B cell (primary cell): ENCODE data around the gene FBXL4. TPM values are rescaled to one million over a fixed set of nuclear protein-coding genes. Genes with fewer than 3 reads are reported as not detected.

ENCODE experiments used
- ATAC-seq: fragments of 200-7000 bp; cut with Tn5 transposase; one replicate; pipeline ENCODE4 v1.10.0; 2021; ENCODE audit warnings: low read depth, mild to moderate bottlenecking, moderate number of reproducible peaks, moderate library complexity
- CTCF ChIA-PET: fragments of 350-600 bp; sonication (Branson Sonifier 250); formaldehyde crosslinking; loops from one replicate; lab custom pipeline; 2021; ENCODE audit warnings: antibody characterized with exemption, inconsistent platforms; lab: Charles Lee
- POLR2A ChIA-PET: fragments of 350-600 bp; sonication (Branson Sonifier 250); formaldehyde crosslinking; loops from one replicate; lab custom pipeline; 2021; ENCODE audit warnings: antibody characterized with exemption; lab: Charles Lee
- DNase-seq: peaks from one replicate; pipeline ENCODE4 v3.0.0; 2013
- H2AFZ ChIP-seq: 2 replicates; pipeline ENCODE4 v1.6.1; 2012; ENCODE audit warnings: mild to moderate bottlenecking, low read depth, low read length; ENCODE audit not compliant: insufficient read depth, poor library complexity, severe bottlenecking
- H3K27ac ChIP-seq, 2 donors: 1 replicate in 1 of 2; 2 replicates in 1 of 2; pipeline ENCODE4 v1.5.1; 2012 to 2013; ENCODE audit warnings: low read length in 2 of 2, mild to moderate bottlenecking in 2 of 2, moderate library complexity in 1 of 2
- H3K27me3 ChIP-seq, 4 experiments: fragments of 200-600 bp in 1 of 4; sonication (generic) in 1 of 4; replicated peaks in 1 of 4; 1 replicate in 2 of 4; 2 replicates in 2 of 4; pipeline versions ENCODE4 v1.6.1 to v1.7.0; 2013 to 2016; ENCODE audit warnings: low read length in 3 of 4, mild to moderate bottlenecking in 2 of 4, mixed read lengths in 1 of 4, moderate library complexity in 1 of 4; ENCODE audit not compliant: insufficient read depth in 4 of 4, control insufficient read depth in 3 of 4; ENCODE audit errors: control extremely low read depth in 1 of 4
- H3K36me3 ChIP-seq, 2 experiments: replicated peaks in 1 of 2; 1 replicate in 1 of 2; 2 replicates in 1 of 2; pipeline versions ENCODE4 v1.6.1 to v1.7.1; 2013; ENCODE audit warnings: low read length in 1 of 2; ENCODE audit not compliant: insufficient read depth in 2 of 2, control insufficient read depth in 1 of 2; ENCODE audit errors: control extremely low read depth in 1 of 2, extremely low read depth in 1 of 2
- H3K4me1 ChIP-seq, 2 donors: fragments of 200-600 bp in 1 of 2; sonication (generic) in 1 of 2; 1 replicate in 1 of 2; 2 replicates in 1 of 2; pipeline versions ENCODE4 v1.5.1 to v1.6.1; 2013 to 2017; ENCODE audit warnings: low read length in 2 of 2; ENCODE audit not compliant: control insufficient read depth in 2 of 2, insufficient read depth in 2 of 2
- H3K4me2 ChIP-seq: replicated peaks from 2 replicates; pipeline ENCODE3; 2012; ENCODE audit warnings: mild to moderate bottlenecking, low read depth, low read length; ENCODE audit not compliant: poor library complexity, severe bottlenecking
- H3K4me3 ChIP-seq, 5 experiments: fragments of 200-600 bp in 1 of 5; sonication (generic) in 1 of 5; 1 replicate in 3 of 5; 2 replicates in 2 of 5; pipeline versions ENCODE4 v1.5.1 to v1.7.0; 2011 to 2016; ENCODE audit warnings: low read length in 4 of 5, mild to moderate bottlenecking in 4 of 5, low read depth in 2 of 5, control low read depth in 1 of 5, moderate library complexity in 1 of 5; ENCODE audit not compliant: insufficient read depth in 1 of 5; ENCODE audit errors: control extremely low read depth in 1 of 5, extremely low read depth in 1 of 5
- H3K79me2 ChIP-seq: fragments of 200-600 bp; sonication (generic); one replicate; pipeline ENCODE4 v1.6.0; 2016; ENCODE audit warnings: low read length; ENCODE audit not compliant: control insufficient read depth, insufficient read depth
- H3K9ac ChIP-seq: fragments of 200-600 bp; sonication (generic); 2 replicates; pipeline ENCODE4 v1.6.1; 2017; ENCODE audit warnings: mild to moderate bottlenecking, low read length, moderate library complexity
- H3K9me3 ChIP-seq, 3 donors: one replicate each; pipeline versions ENCODE4 v1.6.1 to v1.7.1; 2013; ENCODE audit warnings: low read length in 2 of 3; ENCODE audit not compliant: control insufficient read depth in 2 of 3, insufficient read depth in 1 of 3; ENCODE audit errors: control extremely low read depth in 1 of 3
- H4K20me1 ChIP-seq: 2 replicates; pipeline ENCODE4 v1.6.0; 2012; ENCODE audit warnings: mild to moderate bottlenecking, low read length; ENCODE audit not compliant: insufficient read depth, control insufficient read depth, poor library complexity, severe bottlenecking
- H3K27ac Mint-ChIP-seq: one replicate; pipeline ENCODE4 v1.8.0; 2021; ENCODE audit warnings: mixed read lengths
- H3K27me3 Mint-ChIP-seq: one replicate; pipeline ENCODE4 v1.8.0; 2021; ENCODE audit warnings: mixed read lengths
- H3K4me1 Mint-ChIP-seq: one replicate; pipeline ENCODE4 v1.8.0; 2021; ENCODE audit warnings: mixed read lengths
- H3K4me3 Mint-ChIP-seq: one replicate; pipeline ENCODE4 v1.8.0; 2021; ENCODE audit warnings: mixed read lengths
- H3K9me3 Mint-ChIP-seq: one replicate; pipeline ENCODE4 v1.8.0; 2022; ENCODE audit warnings: mixed read lengths; ENCODE audit not compliant: insufficient read depth
- CTCF ChIP-seq: fragments of 200-600 bp; IDR thresholded peaks from one replicate; pipeline ENCODE4 v1.8.0; 2022; ENCODE audit warnings: antibody characterized with exemption, mild to moderate bottlenecking
- EZH2 ChIP-seq: IDR thresholded peaks from 2 replicates; pipeline ENCODE4 v1.6.1; 2012; ENCODE audit warnings: borderline replicate concordance, low read depth, mild to moderate bottlenecking, moderate library complexity, low read length; ENCODE audit not compliant: insufficient read depth, poor library complexity, severe bottlenecking
- WGBS: methylation state at CpG from one replicate; pipeline ENCODE4 v1.1.5; 2013; ENCODE audit warnings: missing lambda C conversion rate; ENCODE audit not compliant: insufficient coverage; 5-methylcytosine and 5-hydroxymethylcytosine counted together
- intact Hi-C: fragments of 100-400 bp; cut with micrococcal nuclease; formaldehyde crosslinking; loops from one replicate; pipeline ENCODE4 v1.10.0; 2022
- polyA plus RNA-seq: library from polyadenylated mRNA; depleted of rRNA; stranded (reverse); fragments of >200 nt; gene quantifications from 2 replicates; pipeline ENCODE4 v1.2.3, GENCODE V29; 2012
- total RNA-seq, 2 donors: library from RNA; stranded (reverse); fragments of 120-200 nt in 1 of 2; gene quantifications; 1 replicate in 1 of 2; 2 replicates in 1 of 2; pipeline versions ENCODE4 v1.2.3 to v1.2.4, GENCODE V29; 2013 to 2022

The FBXL4 gene
- total and polyA plus RNA-seq, 2 donors (not counting 1 experiment from before 2014, with no cell fraction given): 9.2 to 22.0 TPM

DNA sequence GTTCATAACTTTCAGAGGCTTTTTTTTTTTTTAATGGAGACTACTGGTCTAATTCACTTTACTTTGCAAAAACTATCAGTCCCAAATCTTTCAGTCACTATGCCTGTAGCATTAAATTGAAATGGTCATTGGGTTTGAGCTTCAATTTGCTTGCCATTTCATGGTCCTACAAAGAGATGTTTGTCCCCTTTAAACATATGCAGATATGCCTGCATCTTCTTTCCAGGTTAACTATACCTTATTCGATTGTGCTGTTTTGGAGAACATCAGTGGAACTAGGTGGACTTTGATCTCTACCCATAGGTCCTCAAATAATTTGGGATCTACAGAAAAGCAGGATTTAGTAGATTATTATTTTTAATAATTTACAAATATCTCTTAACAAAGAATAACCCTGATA, 108.8 kb downstream of the FBXL4 start:
- TF ChIP-seq CTCF (no peak), EZH2 (no peak)
- intact Hi-C loops: loop anchor here (10.0 kb wide), 1 partner anchor 1914 kb away; the partner anchor contains the start of gene KLHL32
- H3K27me3 ChIP-seq: peaks cover 1 to 76% (median 72%) of the 10 kb centered on the region in 4 experiments

GRCh38 chr6:98838032-98838431, 109.7 kb downstream of the FBXL4 start:
- POLR2A ChIA-PET: no interaction called here
- H3K9ac ChIP-seq: no peak overlapping the region

More for the DNA sequence above, 108.8 kb downstream of the FBXL4 start:
- peaks cover 28 to 45% of the 10 kb centered on the region in 2 donors for H3K4me1 ChIP-seq
- WGBS: no CpG with 5 or more reads among the region's 1 CpG
- no peak overlapping the region for H3K4me3 ChIP-seq
- no peak for ATAC-seq
- H3K9me3 ChIP-seq: peaks cover 0 to 28% (median 0%) of the 10 kb centered on the region in 3 donors
- H3K4me3 Mint-ChIP-seq: no peak overlapping the region
- CTCF ChIA-PET: no interaction called here
- H3K4me1 Mint-ChIP-seq: peaks cover 23% of the 10 kb centered on the region
- no peaks in the 10 kb centered on the region for H3K36me3 ChIP-seq
- H3K4me2 ChIP-seq: no peak overlapping the region
- H4K20me1 ChIP-seq: no peaks in the 10 kb centered on the region
- H3K27ac ChIP-seq: no peak overlapping the region
- no peak overlapping the region for H3K27ac Mint-ChIP-seq
- POLR2A ChIA-PET: no interaction called here
- H3K27me3 Mint-ChIP-seq: peaks cover 74% of the 10 kb centered on the region
- H3K9me3 Mint-ChIP-seq: no peaks in the 10 kb centered on the region
- no peak for DNase-seq
- H3K79me2 ChIP-seq: no peaks in the 10 kb centered on the region
- H3K9ac ChIP-seq: no peak overlapping the region
- no peak overlapping the region for H2AFZ ChIP-seq

More at GRCh38 chr6:98838032-98838431, 109.7 kb downstream of the FBXL4 start:
- Mint-ChIP-seq H3K27ac (no peak overlapping the region), H3K4me3 (no peak overlapping the region), H3K9me3 (no peaks in the 10 kb centered on the region), H3K27me3 (peaks cover 79% of the 10 kb centered on the region), H3K4me1 (peaks cover 27% of the 10 kb centered on the region)
- H3K79me2 ChIP-seq: no peaks in the 10 kb centered on the region
- no peaks in the 10 kb centered on the region for H4K20me1 ChIP-seq
- H3K9me3 ChIP-seq: peaks cover 0 to 31% (median 0%) of the 10 kb centered on the region in 3 donors
- no peak overlapping the region for H2AFZ ChIP-seq
- peaks cover 1 to 77% (median 70%) of the 10 kb centered on the region in 4 experiments for H3K27me3 ChIP-seq
- WGBS: 20% methylated on average over 1 of the region's 4 CpGs
- no peak overlapping the region for H3K27ac ChIP-seq
- TF ChIP-seq EZH2: no peak
- TF ChIP-seq CTCF: no peak
- H3K4me2 ChIP-seq: no peak overlapping the region
- H3K4me3 ChIP-seq: no peak overlapping the region
- no peaks in the 10 kb centered on the region for H3K36me3 ChIP-seq
- intact Hi-C loops: loop anchor here (10.0 kb wide), 1 partner anchor 1913 kb away; the partner anchor contains the start of gene KLHL32
- CTCF ChIA-PET: no interaction called here
- H3K4me1 ChIP-seq: peaks cover 31 to 43% of the 10 kb centered on the region in 2 donors
- DNase-seq (peak; percentile 8), ATAC-seq (no peak)
